WERI-Rb-1 (cell line): ENCODE results near the gene SNRPD1.
"Not testable (repeated sequence)": the region's sequence is repeated elsewhere in the genome, so short reads cannot be mapped to it uniquely, and the experiment has no call there.

Source experiments
- DNase-seq: peaks from one replicate; pipeline ENCODE4 v3.0.0-alpha.2; 2020
- H3K27ac ChIP-seq: fragments of 250-450 bp; sonication (Bioruptor Pico); 2 replicates; pipeline ENCODE4 v1.5.1; 2020; ENCODE audit warnings: mild to moderate bottlenecking, moderate library complexity
- H3K27me3 ChIP-seq: fragments of 250-450 bp; sonication (Bioruptor Pico); 2 replicates; pipeline ENCODE4 v1.5.1; 2021; ENCODE audit warnings: mild to moderate bottlenecking, low read depth, moderate library complexity; ENCODE audit not compliant: insufficient read depth, severe bottlenecking
- H3K36me3 ChIP-seq: fragments of 250-450 bp; sonication (Bioruptor Pico); 2 replicates; pipeline ENCODE4 v1.5.1; 2020; ENCODE audit warnings: mild to moderate bottlenecking, moderate library complexity
- H3K4me3 ChIP-seq: 2 replicates; pipeline ENCODE4 v1.5.1; 2011; ENCODE audit warnings: low read depth, mild to moderate bottlenecking, control low read depth, low read length
- H3K9me3 ChIP-seq: fragments of 250-450 bp; sonication (Bioruptor Pico); 2 replicates; pipeline ENCODE4 v1.5.1; 2021; ENCODE audit warnings: mild to moderate bottlenecking, moderate library complexity; ENCODE audit not compliant: severe bottlenecking
- CTCF ChIP-seq: IDR thresholded peaks from 2 replicates; pipeline ENCODE4 v1.5.1; 2011; ENCODE audit warnings: low read depth, mild to moderate bottlenecking, control low read depth, inconsistent platforms, low read length

SNRPD1 gene

GRCh38 chr18:21669736-21670285 is 57.7 kb downstream of the SNRPD1 start:
- TF ChIP-seq CTCF = no peak
- no peaks in the 10 kb centered on the region for H3K9me3 ChIP-seq
- H3K27me3 ChIP-seq = no peaks in the 10 kb centered on the region
- no peak for DNase-seq
- H3K4me3 ChIP-seq = no peak overlapping the region
- no peak overlapping the region for H3K27ac ChIP-seq
- no peaks in the 10 kb centered on the region for H3K36me3 ChIP-seq

GRCh38 chr18:21672521-21673267 is 60.6 kb downstream of the SNRPD1 start:
- no peak for TF ChIP-seq CTCF
- no peaks in the 10 kb centered on the region for H3K36me3 ChIP-seq
- H3K4me3 ChIP-seq = no peak overlapping the region
- H3K27me3 ChIP-seq = no peaks in the 10 kb centered on the region
- peak overlapping the region; percentile 3; the same call in 1 of the 2 replicates for H3K27ac ChIP-seq
- H3K9me3 ChIP-seq = no peaks in the 10 kb centered on the region
- peak; percentile 40 for DNase-seq

- not testable (repeated sequence) for H3K27me3 ChIP-seq, H3K27ac ChIP-seq, DNase-seq, H3K9me3 ChIP-seq, H3K36me3 ChIP-seq, H3K4me3 ChIP-seq
Measured at GRCh38 chr18:21675354-21675753, 63.2 kb downstream of the SNRPD1 start.

- TF ChIP-seq CTCF = no peak
- Histone ChIP-seq H3K27ac (no peak overlapping the region), H3K36me3 (no peaks in the 10 kb centered on the region), H3K9me3 (no peaks in the 10 kb centered on the region), H3K4me3 (no peak overlapping the region), H3K27me3 (no peaks in the 10 kb centered on the region)
- DNase-seq = no peak
Measured at GRCh38 chr18:21678859-21679258, 66.7 kb downstream of the SNRPD1 start.

- H3K36me3 ChIP-seq = no peaks in the 10 kb centered on the region
- H3K27me3 ChIP-seq = no peaks in the 10 kb centered on the region
- TF ChIP-seq CTCF = no peak
- H3K9me3 ChIP-seq = no peaks in the 10 kb centered on the region
- no peak overlapping the region for H3K27ac ChIP-seq
- H3K4me3 ChIP-seq = no peak overlapping the region
- DNase-seq = no peak
Measured at GRCh38 chr18:21680161-21680560, 68.0 kb downstream of the SNRPD1 start.

GRCh38 chr18:21682371-21683051 is 70.4 kb downstream of the SNRPD1 start:
- no peak for DNase-seq
- Histone ChIP-seq H3K9me3 (no peaks in the 10 kb centered on the region), H3K4me3 (no peak overlapping the region), H3K27me3 (no peaks in the 10 kb centered on the region), H3K27ac (no peak overlapping the region), H3K36me3 (no peaks in the 10 kb centered on the region)
- TF ChIP-seq CTCF = no peak
